K562 (cell line): ENCODE measurements around the gene SRGAP3. TPM values are rescaled to one million over a fixed set of nuclear protein-coding genes. Genes with fewer than 3 reads are reported as not detected.

Source experiments
- ATAC-seq: fragments of 200-7000 bp; cut with Tn5 transposase; 3 replicates; pipeline ENCODE4 v1.9.1; 2020; ENCODE audit warnings: moderate library complexity
- BruUV-seq: library from RNA; stranded (reverse); fragments of 400-500 nt; replicated peaks from 2 replicates; lab custom pipeline; 2021; lab: Mats Ljungman, UMichigan
- CTCF ChIA-PET: fragments of 300-600 bp; formaldehyde crosslinking; extraction: SDS; loops from one replicate; lab custom pipeline; 2021; ENCODE audit warnings: low intra/inter-chr PET ratio; lab: Yijun Ruan, JAX
- POLR2A ChIA-PET: fragments of 300-600, 350-650 bp; sonication (Branson Sonifier 250); formaldehyde crosslinking; extraction: SDS; loops from one replicate; lab custom pipeline; 2021; ENCODE audit warnings: antibody characterized with exemption, inconsistent platforms; lab: Yijun Ruan, JAX
- DNase-seq, 4 experiments: peaks; one replicate each; pipeline versions ENCODE4 v3.0.0 to v3.0.0-alpha.2; 2011 to 2018; ENCODE audit warnings: low spot score in 3 of 4, mixed read lengths in 3 of 4; ENCODE audit errors: extremely low read depth in 1 of 4
- FAIRE-seq: peaks from 2 replicates; lab custom pipeline; 2011; peaks lifted over from hg19 to GRCh38; lab: Jason Lieb, UNC
- H2AFZ ChIP-seq: 2 replicates; pipeline ENCODE4 v1.6.0; 2011; ENCODE audit warnings: low read depth, low read length, control low read depth, inconsistent platforms
- H3K27ac ChIP-seq: fragments of 200-600 bp; 3 replicates; pipeline ENCODE4 v1.8.0; 2011; ENCODE audit warnings: low read depth, mild to moderate bottlenecking, control low read depth, inconsistent platforms, low read length, moderate library complexity, mixed read lengths; ENCODE audit errors: extremely low read depth
- H3K27me3 ChIP-seq, 2 experiments: fragments of 300-600 bp in 1 of 2; 2 replicates in 1 of 2; 3 replicates in 1 of 2; pipeline versions ENCODE4 v1.6.0 to v1.8.0; 2011; ENCODE audit warnings: inconsistent platforms in 2 of 2, low read length in 2 of 2, mild to moderate bottlenecking in 1 of 2, mixed read lengths in 1 of 2, moderate library complexity in 1 of 2; ENCODE audit not compliant: control insufficient read depth in 2 of 2, insufficient read depth in 2 of 2
- H3K36me3 ChIP-seq: fragments of 300-600 bp; 3 replicates; pipeline ENCODE4 v1.8.0; 2011; ENCODE audit warnings: mild to moderate bottlenecking, low read length, inconsistent platforms; ENCODE audit not compliant: control insufficient read depth, insufficient read depth
- H3K4me1 ChIP-seq, 2 experiments: fragments of 200-600 bp in 1 of 2; replicated peaks in 1 of 2; 2 replicates in 1 of 2; 3 replicates in 1 of 2; pipeline versions ENCODE4 v1.5.1 to v1.8.0; 2011; ENCODE audit warnings: inconsistent platforms in 2 of 2, low read length in 2 of 2, mild to moderate bottlenecking in 1 of 2, mixed read lengths in 1 of 2, moderate library complexity in 1 of 2; ENCODE audit not compliant: control insufficient read depth in 2 of 2, insufficient read depth in 2 of 2
- H3K4me2 ChIP-seq: 2 replicates; pipeline ENCODE4 v1.6.1; 2011; ENCODE audit warnings: low read length, control low read depth, inconsistent platforms, mixed read lengths; ENCODE audit not compliant: insufficient read depth
- H3K4me3 ChIP-seq: fragments of 200-600 bp; sonication (generic), shearing (Covaris generic); 2 replicates; pipeline ENCODE4 v1.5.1; 2016; ENCODE audit warnings: control low read depth, inconsistent platforms
- H3K79me2 ChIP-seq: fragments of 200-600 bp; 3 replicates; pipeline ENCODE4 v1.8.0; 2011; ENCODE audit warnings: low read length, inconsistent platforms; ENCODE audit not compliant: control insufficient read depth, insufficient read depth
- H3K9ac ChIP-seq, 2 experiments: 2 replicates each; pipeline versions ENCODE4 v1.6.0 to v1.6.1; 2011; ENCODE audit warnings: low read depth in 2 of 2, low read length in 2 of 2, control low read depth in 1 of 2, inconsistent platforms in 1 of 2, mild to moderate bottlenecking in 1 of 2, mixed read lengths in 1 of 2; ENCODE audit not compliant: insufficient read depth in 1 of 2
- H3K9me1 ChIP-seq: one replicate; pipeline ENCODE4 v1.6.0; 2011; ENCODE audit warnings: inconsistent platforms, mild to moderate bottlenecking, low read length, moderate library complexity; ENCODE audit not compliant: control insufficient read depth, insufficient read depth
- H3K9me3 ChIP-seq: replicated peaks from 2 replicates; pipeline ENCODE4 v1.5.1; 2011; ENCODE audit warnings: low read depth, low read length, inconsistent platforms; ENCODE audit not compliant: control insufficient read depth, insufficient read depth
- H4K20me1 ChIP-seq: replicated peaks from 2 replicates; pipeline ENCODE4 v1.6.1; 2011; ENCODE audit warnings: low read length, inconsistent platforms, mixed read lengths; ENCODE audit not compliant: control insufficient read depth, insufficient read depth
- ESRRB ChIP-seq: fragments of 250-450 bp; sonication (Bioruptor Pico); IDR thresholded peaks from 2 replicates; pipeline ENCODE4 v1.5.0; 2020; ENCODE audit warnings: mild to moderate bottlenecking, moderate library complexity, borderline replicate concordance
- FUS ChIP-seq: fragments of 200-400 bp; formaldehyde crosslinking; optimal IDR thresholded peaks from 2 replicates; pipeline ENCODE3; 2017; ENCODE audit warnings: low read depth, low read length
- SMAD1 ChIP-seq: fragments of 150-350 bp; IDR thresholded peaks from 2 replicates; pipeline ENCODE4 v1.6.1; 2014; ENCODE audit warnings: low read length, low read depth; ENCODE audit not compliant: partially characterized antibody
- SNIP1 ChIP-seq: fragments of 450-650 bp; IDR thresholded peaks from 2 replicates; pipeline ENCODE4 v1.7.1; 2017; ENCODE audit warnings: low read depth, mild to moderate bottlenecking
- SRSF7 ChIP-seq: fragments of 200-400 bp; formaldehyde crosslinking; optimal IDR thresholded peaks from 2 replicates; pipeline ENCODE3; 2017; ENCODE audit warnings: mild to moderate bottlenecking, low read depth, low read length
- TCF3 ChIP-seq: sonication (generic); formaldehyde crosslinking; IDR thresholded peaks from 2 replicates; pipeline ENCODE4 v1.4.0; 2020; ENCODE audit warnings: mild to moderate bottlenecking, missing genetic modification reagents
- ZBTB17 ChIP-seq: fragments of 450-650 bp; formaldehyde crosslinking; IDR thresholded peaks from 2 replicates; pipeline ENCODE4 v1.4.0; 2020; ENCODE audit warnings: mild to moderate bottlenecking
- WGBS: fragments of 100-300 bp; shearing (Covaris generic); methylation state at CpG from one replicate; pipeline ENCODE4 v1.1.6; 2016; ENCODE audit warnings: low coverage, mixed read lengths; ENCODE audit not compliant: insufficient coverage; ENCODE audit errors: missing lambda C conversion rate; 5-methylcytosine and 5-hydroxymethylcytosine counted together
- in situ Hi-C: fragments of 300-500 bp; cut with MboI; formaldehyde crosslinking; loops from 4 replicates; pipeline ENCODE4 v1.15.0; 2018; ENCODE audit warnings: inconsistent platforms, mixed read lengths
- intact Hi-C: fragments of 100-400 bp; cut with micrococcal nuclease; formaldehyde crosslinking; loops from 2 replicates; pipeline ENCODE4 v1.14.2; 2022
- polyA plus RNA-seq, 8 experiments: library from polyadenylated mRNA; depleted of rRNA in 4 of 8; stranded (reverse) in 5 of 8; unstranded in 3 of 8; fragments of >200 nt; fragmentation: Nextera tagmentation in 2 of 8; fragmentation: Illumina TruSeq in 1 of 8; extraction: Ambion mirVana in 2 of 8; extraction: Trizol in 1 of 8; gene quantifications; 2 replicates each; pipeline versions ENCODE4 v1.2.1 to v1.2.3, GENCODE V29; 2011 to 2014; ENCODE audit warnings: inconsistent platforms in 1 of 8, missing spikeins in 1 of 8
- total RNA-seq, 7 experiments: library from RNA; depleted of rRNA in 6 of 7; stranded (reverse); fragments of >200 nt in 6 of 7; fragmentation: Illumina TruSeq in 2 of 7; extraction: Trizol in 2 of 7; gene quantifications; 2 replicates each; pipeline versions ENCODE4 v1.2.1 to v1.2.3, GENCODE V29; 2011 to 2021; ENCODE audit warnings: low replicate concordance in 1 of 7
- TF ChIP-seq, protein P1 (sequence below): sonication (generic); formaldehyde crosslinking; IDR thresholded peaks from 2 replicates; pipeline ENCODE4 v1.8.1; 2023; ENCODE audit warnings: mild to moderate bottlenecking, missing genetic modification reagents
- TF ChIP-seq, protein P2 (sequence below): sonication (generic); formaldehyde crosslinking; IDR thresholded peaks from 2 replicates; pipeline ENCODE4 v1.8.0; 2022; ENCODE audit warnings: mild to moderate bottlenecking, missing genetic modification reagents
- TF ChIP-seq, protein P3 (sequence below): fragments of 250-450 bp; sonication (Bioruptor Pico); IDR thresholded peaks from 2 replicates; pipeline ENCODE4 v1.5.0; 2021
- TF ChIP-seq, protein P4 (sequence below), 2 experiments: fragments of 450-650 bp in 1 of 2; sonication (generic) in 1 of 2; formaldehyde crosslinking; conservative IDR thresholded peaks; 2 replicates each; pipeline versions ENCODE4 v1.4.0 to v1.8.1; 2020 to 2022; ENCODE audit warnings: mild to moderate bottlenecking in 1 of 2, missing genetic modification reagents in 1 of 2
- TF ChIP-seq, protein P5 (sequence below): fragments of 250-450 bp; sonication (Bioruptor Pico); IDR thresholded peaks from 2 replicates; pipeline ENCODE4 v1.8.0; 2021; ENCODE audit warnings: borderline replicate concordance, mild to moderate bottlenecking, moderate library complexity; ENCODE audit not compliant: poor library complexity, severe bottlenecking

The SRGAP3 gene
- total and polyA plus RNA-seq, 9 of the 15 experiments (the other 6 are each of a cell fraction or from before 2014, with no cell fraction given) = 0.11 to 0.85 (median 0.35) TPM; not detected in 2

DNA sequence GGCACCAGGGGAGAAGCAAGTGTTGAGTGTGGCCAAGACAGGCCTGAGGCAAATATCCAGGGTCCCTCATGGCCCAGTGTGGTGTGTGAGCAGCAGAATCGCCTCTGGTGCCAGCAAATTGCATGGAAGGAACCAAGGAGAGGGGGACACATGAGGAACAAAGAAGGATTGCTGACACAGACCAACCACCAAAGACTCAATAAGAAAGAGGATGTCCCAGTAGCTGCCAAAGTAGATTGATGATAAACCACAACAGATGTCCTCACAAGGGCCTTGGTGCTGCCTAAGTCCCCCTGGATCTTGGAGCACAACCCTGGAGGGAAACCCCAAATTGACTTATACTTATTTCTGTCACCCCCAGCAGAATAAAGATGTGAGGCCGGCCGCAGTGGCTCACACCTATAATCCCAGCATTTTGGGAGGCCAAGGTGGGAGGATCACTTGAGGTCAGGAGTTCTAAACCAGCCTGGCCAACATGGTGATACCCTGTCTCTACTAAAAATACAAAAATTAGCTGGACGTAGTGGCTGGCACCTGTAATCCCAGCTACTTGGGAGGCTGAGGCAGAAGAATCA, 10.6 kb downstream of the SRGAP3 start:
- DNase-seq (no peak), FAIRE-seq (no peak)
- Histone ChIP-seq H4K20me1 (no peaks in the 10 kb centered on the region), H3K27me3 (peaks cover 22 to 30% of the 10 kb centered on the region in 2 experiments), H3K4me1 (no peaks in the 10 kb centered on the region), H3K9me3 (no peaks in the 10 kb centered on the region), H3K79me2 (no peaks in the 10 kb centered on the region), H3K36me3 (no peaks in the 10 kb centered on the region)
- WGBS = 0% methylated on average over 4 of the region's 4 CpGs
- TF ChIP-seq, protein P1, sequence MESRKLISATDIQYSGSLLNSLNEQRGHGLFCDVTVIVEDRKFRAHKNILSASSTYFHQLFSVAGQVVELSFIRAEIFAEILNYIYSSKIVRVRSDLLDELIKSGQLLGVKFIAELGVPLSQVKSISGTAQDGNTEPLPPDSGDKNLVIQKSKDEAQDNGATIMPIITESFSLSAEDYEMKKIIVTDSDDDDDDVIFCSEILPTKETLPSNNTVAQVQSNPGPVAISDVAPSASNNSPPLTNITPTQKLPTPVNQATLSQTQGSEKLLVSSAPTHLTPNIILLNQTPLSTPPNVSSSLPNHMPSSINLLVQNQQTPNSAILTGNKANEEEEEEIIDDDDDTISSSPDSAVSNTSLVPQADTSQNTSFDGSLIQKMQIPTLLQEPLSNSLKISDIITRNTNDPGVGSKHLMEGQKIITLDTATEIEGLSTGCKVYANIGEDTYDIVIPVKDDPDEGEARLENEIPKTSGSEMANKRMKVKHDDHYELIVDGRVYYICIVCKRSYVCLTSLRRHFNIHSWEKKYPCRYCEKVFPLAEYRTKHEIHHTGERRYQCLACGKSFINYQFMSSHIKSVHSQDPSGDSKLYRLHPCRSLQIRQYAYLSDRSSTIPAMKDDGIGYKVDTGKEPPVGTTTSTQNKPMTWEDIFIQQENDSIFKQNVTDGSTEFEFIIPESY (CRISPR knock-in tag) = no peak
- TF ChIP-seq SRSF7 (no peak), ZBTB17 (CRISPR knock-in tag) (no peak), TCF3 (CRISPR knock-in tag) (no peak), SMAD1 (no peak), SNIP1 (no peak), ESRRB (CRISPR knock-in tag) (no peak), FUS (no peak)
- TF ChIP-seq, protein P2, sequence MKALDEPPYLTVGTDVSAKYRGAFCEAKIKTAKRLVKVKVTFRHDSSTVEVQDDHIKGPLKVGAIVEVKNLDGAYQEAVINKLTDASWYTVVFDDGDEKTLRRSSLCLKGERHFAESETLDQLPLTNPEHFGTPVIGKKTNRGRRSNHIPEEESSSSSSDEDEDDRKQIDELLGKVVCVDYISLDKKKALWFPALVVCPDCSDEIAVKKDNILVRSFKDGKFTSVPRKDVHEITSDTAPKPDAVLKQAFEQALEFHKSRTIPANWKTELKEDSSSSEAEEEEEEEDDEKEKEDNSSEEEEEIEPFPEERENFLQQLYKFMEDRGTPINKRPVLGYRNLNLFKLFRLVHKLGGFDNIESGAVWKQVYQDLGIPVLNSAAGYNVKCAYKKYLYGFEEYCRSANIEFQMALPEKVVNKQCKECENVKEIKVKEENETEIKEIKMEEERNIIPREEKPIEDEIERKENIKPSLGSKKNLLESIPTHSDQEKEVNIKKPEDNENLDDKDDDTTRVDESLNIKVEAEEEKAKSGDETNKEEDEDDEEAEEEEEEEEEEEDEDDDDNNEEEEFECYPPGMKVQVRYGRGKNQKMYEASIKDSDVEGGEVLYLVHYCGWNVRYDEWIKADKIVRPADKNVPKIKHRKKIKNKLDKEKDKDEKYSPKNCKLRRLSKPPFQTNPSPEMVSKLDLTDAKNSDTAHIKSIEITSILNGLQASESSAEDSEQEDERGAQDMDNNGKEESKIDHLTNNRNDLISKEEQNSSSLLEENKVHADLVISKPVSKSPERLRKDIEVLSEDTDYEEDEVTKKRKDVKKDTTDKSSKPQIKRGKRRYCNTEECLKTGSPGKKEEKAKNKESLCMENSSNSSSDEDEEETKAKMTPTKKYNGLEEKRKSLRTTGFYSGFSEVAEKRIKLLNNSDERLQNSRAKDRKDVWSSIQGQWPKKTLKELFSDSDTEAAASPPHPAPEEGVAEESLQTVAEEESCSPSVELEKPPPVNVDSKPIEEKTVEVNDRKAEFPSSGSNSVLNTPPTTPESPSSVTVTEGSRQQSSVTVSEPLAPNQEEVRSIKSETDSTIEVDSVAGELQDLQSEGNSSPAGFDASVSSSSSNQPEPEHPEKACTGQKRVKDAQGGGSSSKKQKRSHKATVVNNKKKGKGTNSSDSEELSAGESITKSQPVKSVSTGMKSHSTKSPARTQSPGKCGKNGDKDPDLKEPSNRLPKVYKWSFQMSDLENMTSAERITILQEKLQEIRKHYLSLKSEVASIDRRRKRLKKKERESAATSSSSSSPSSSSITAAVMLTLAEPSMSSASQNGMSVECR (CRISPR knock-in tag) = no peak
- TF ChIP-seq, protein P3, sequence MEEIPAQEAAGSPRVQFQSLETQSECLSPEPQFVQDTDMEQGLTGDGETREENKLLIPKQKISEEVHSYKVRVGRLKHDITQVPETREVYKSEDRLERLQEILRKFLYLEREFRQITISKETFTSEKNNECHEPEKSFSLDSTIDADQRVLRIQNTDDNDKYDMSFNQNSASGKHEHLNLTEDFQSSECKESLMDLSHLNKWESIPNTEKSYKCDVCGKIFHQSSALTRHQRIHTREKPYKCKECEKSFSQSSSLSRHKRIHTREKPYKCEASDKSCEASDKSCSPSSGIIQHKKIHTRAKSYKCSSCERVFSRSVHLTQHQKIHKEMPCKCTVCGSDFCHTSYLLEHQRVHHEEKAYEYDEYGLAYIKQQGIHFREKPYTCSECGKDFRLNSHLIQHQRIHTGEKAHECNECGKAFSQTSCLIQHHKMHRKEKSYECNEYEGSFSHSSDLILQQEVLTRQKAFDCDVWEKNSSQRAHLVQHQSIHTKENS (CRISPR knock-in tag) = no peak
- TF ChIP-seq, protein P4, sequence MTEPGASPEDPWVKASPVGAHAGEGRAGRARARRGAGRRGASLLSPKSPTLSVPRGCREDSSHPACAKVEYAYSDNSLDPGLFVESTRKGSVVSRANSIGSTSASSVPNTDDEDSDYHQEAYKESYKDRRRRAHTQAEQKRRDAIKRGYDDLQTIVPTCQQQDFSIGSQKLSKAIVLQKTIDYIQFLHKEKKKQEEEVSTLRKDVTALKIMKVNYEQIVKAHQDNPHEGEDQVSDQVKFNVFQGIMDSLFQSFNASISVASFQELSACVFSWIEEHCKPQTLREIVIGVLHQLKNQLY (CRISPR knock-in tag; conservative IDR thresholded peaks at IDR 0.05) = no peak
- TF ChIP-seq, protein P5, sequence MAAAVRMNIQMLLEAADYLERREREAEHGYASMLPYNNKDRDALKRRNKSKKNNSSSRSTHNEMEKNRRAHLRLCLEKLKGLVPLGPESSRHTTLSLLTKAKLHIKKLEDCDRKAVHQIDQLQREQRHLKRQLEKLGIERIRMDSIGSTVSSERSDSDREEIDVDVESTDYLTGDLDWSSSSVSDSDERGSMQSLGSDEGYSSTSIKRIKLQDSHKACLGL (CRISPR knock-in tag) = no peak
- TF ChIP-seq, all 486 proteins: peak for 0
- no peak for ATAC-seq
- intact Hi-C loops (no loop called here), in situ Hi-C loops (no loop called here)
- Histone ChIP-seq H3K27ac (no peak overlapping the region), H3K9me1 (no peaks in the 10 kb centered on the region), H3K4me3 (no peak overlapping the region), H2AFZ (no peak overlapping the region), H3K9ac (no peak overlapping the region), H3K4me2 (no peak overlapping the region)
- ChIA-PET POLR2A (no interaction called here), CTCF (no interaction called here)
- BruUV-seq = no TSS peak
